Stimulated activated naive CD8-positive, alpha-beta T cell treated with anti-CD3 and anti-CD28 coated beads, Interleukin-15, amount 100 ng/mL, for 72 hours (primary cell): ENCODE results near the gene PSMC4.

Experiments used
- ATAC-seq: fragments of 150-1000 bp; cut with Tn5 transposase; 2 replicates; pipeline ENCODE4 v1.10.0; 2021; ENCODE audit warnings: mild to moderate bottlenecking, moderate library complexity
- DNase-seq, 2 donors: peaks; one replicate each; pipeline ENCODE4 v3.0.0; 2021 to 2022
- H3K27ac Mint-ChIP-seq, 2 donors: one replicate each; pipeline ENCODE4 v1.8.0; 2022; ENCODE audit warnings: mild to moderate bottlenecking in 2 of 2, mixed read lengths in 2 of 2, moderate library complexity in 2 of 2
- H3K27me3 Mint-ChIP-seq: one replicate; pipeline ENCODE4 v1.8.0; 2022; ENCODE audit warnings: mixed read lengths
- H3K4me1 Mint-ChIP-seq: one replicate; pipeline ENCODE4 v1.8.0; 2022; ENCODE audit warnings: mild to moderate bottlenecking, mixed read lengths
- H3K4me3 Mint-ChIP-seq, 2 donors: one replicate each; pipeline ENCODE4 v1.8.0; 2022; ENCODE audit warnings: mild to moderate bottlenecking in 2 of 2, mixed read lengths in 2 of 2, moderate library complexity in 1 of 2
- H3K9me3 Mint-ChIP-seq, 2 donors: one replicate each; pipeline ENCODE4 v1.8.0; 2022; ENCODE audit warnings: mixed read lengths in 2 of 2

Gene PSMC4

GRCh38 chr19:39970675-39971379 lies at the start of gene PSMC4:
Gene PSMC4 (plus strand): TSS chr19:39971165. CDS start chr19:39971203, 38 bp downstream.
- Mint-ChIP-seq H3K4me1 (peaks cover 71% of the 10 kb centered on the region), H3K27ac (peak within 1 kb of the TSS; percentile 98)
- peak; percentile 97 for ATAC-seq

GRCh38 chr19:39923862-39924261 lies 47.1 kb upstream of the PSMC4 start:
- ATAC-seq (no peak), DNase-seq (no peak)
- peaks cover 27% of the 10 kb centered on the region for H3K4me1 Mint-ChIP-seq
- H3K9me3 Mint-ChIP-seq: no peaks in the 10 kb centered on the region
- no peak overlapping the region for H3K4me3 Mint-ChIP-seq
- H3K27me3 Mint-ChIP-seq: no peaks in the 10 kb centered on the region
- no peak overlapping the region for H3K27ac Mint-ChIP-seq

More at GRCh38 chr19:39970675-39971379, at the start of gene PSMC4:
- no peaks in the 10 kb centered on the region for H3K9me3 Mint-ChIP-seq
- no peaks in the 10 kb centered on the region for H3K27me3 Mint-ChIP-seq
- DNase-seq: peak; percentile 99
- H3K4me3 Mint-ChIP-seq: peak within 1 kb of the TSS; percentile 95 to 97

GRCh38 chr19:39924389-39924788 lies 46.6 kb upstream of the PSMC4 start:
- DNase-seq (peak in 1 of 2 donors; percentile 7), ATAC-seq (no peak)
- Mint-ChIP-seq H3K27me3 (no peaks in the 10 kb centered on the region), H3K27ac (no peak overlapping the region), H3K9me3 (peaks cover 0 to under 1% of the 10 kb centered on the region in 2 donors), H3K4me1 (peaks cover 32% of the 10 kb centered on the region), H3K4me3 (no peak overlapping the region)

GRCh38 chr19:39924952-39925351 lies 46.0 kb upstream of the PSMC4 start:
- Mint-ChIP-seq H3K27me3 (no peaks in the 10 kb centered on the region), H3K4me1 (peaks cover 38% of the 10 kb centered on the region), H3K4me3 (no peak overlapping the region), H3K9me3 (peaks cover 5 to 6% of the 10 kb centered on the region in 2 donors), H3K27ac (no peak overlapping the region)
- ATAC-seq: no peak
- DNase-seq: no peak

- DNase-seq: no peak
These were observed 44.7 kb upstream of the PSMC4 start for GRCh38 chr19:39926170-39926760.

GRCh38 chr19:39927076-39927475 lies 43.9 kb upstream of the PSMC4 start:
- H3K27ac Mint-ChIP-seq: peak overlapping the region in 1 of 2 donors; percentile 49
- H3K9me3 Mint-ChIP-seq: peaks cover 5 to 9% of the 10 kb centered on the region in 2 donors
- H3K4me3 Mint-ChIP-seq: no peak overlapping the region
- peaks cover 53% of the 10 kb centered on the region for H3K4me1 Mint-ChIP-seq
- ATAC-seq: no peak
- no peaks in the 10 kb centered on the region for H3K27me3 Mint-ChIP-seq
- no peak for DNase-seq

More at GRCh38 chr19:39926170-39926760, 44.7 kb upstream of the PSMC4 start:
- Mint-ChIP-seq H3K27me3 (no peaks in the 10 kb centered on the region), H3K4me1 (peaks cover 49% of the 10 kb centered on the region), H3K27ac (peak overlapping the region; percentile 58 to 84), H3K4me3 (no peak overlapping the region), H3K9me3 (peaks cover 5 to 9% of the 10 kb centered on the region in 2 donors)
- no peak for ATAC-seq

GRCh38 chr19:39927524-39928356 lies 43.2 kb upstream of the PSMC4 start:
- DNase-seq: peak in 1 of 2 donors; percentile 7
- Mint-ChIP-seq H3K9me3 (peaks cover 5 to 9% of the 10 kb centered on the region in 2 donors), H3K27me3 (no peaks in the 10 kb centered on the region), H3K27ac (peak overlapping the region; percentile 91 to 97), H3K4me1 (peaks cover 53% of the 10 kb centered on the region), H3K4me3 (no peak overlapping the region)
- ATAC-seq: no peak

GRCh38 chr19:39928357-39928725 lies 42.6 kb upstream of the PSMC4 start:
- Mint-ChIP-seq H3K27ac (peak overlapping the region; percentile 91 to 97), H3K4me3 (peak overlapping the region; percentile 13 to 55), H3K4me1 (peaks cover 58% of the 10 kb centered on the region), H3K9me3 (peaks cover 5 to 9% of the 10 kb centered on the region in 2 donors), H3K27me3 (no peaks in the 10 kb centered on the region)
- ATAC-seq (no peak), DNase-seq (no peak)

GRCh38 chr19:39929750-39930149 lies 41.2 kb upstream of the PSMC4 start:
- no peak for DNase-seq
- Mint-ChIP-seq H3K4me3 (no peak overlapping the region), H3K27ac (no peak overlapping the region), H3K4me1 (peaks cover 68% of the 10 kb centered on the region), H3K9me3 (peaks cover 5 to 14% of the 10 kb centered on the region in 2 donors), H3K27me3 (no peaks in the 10 kb centered on the region)
- ATAC-seq: no peak

- peaks cover 9 to 17% of the 10 kb centered on the region in 2 donors for H3K9me3 Mint-ChIP-seq
- H3K27ac Mint-ChIP-seq: peak within 1 kb of the TSS; percentile 85 to 91
- H3K4me1 Mint-ChIP-seq: peaks cover 79% of the 10 kb centered on the region
- H3K4me3 Mint-ChIP-seq: peak within 1 kb of the TSS in 1 of 2 donors; percentile 74
- ATAC-seq (no peak), DNase-seq (peak in 1 of 2 donors; percentile 10)
- H3K27me3 Mint-ChIP-seq: no peaks in the 10 kb centered on the region
These were observed 36.2 kb upstream of the PSMC4 start, which contains the start of gene FCGBP for GRCh38 chr19:39934584-39935363. Gene FCGBP (minus strand): TSS chr19:39934634.

GRCh38 chr19:39935364-39935661 lies 35.7 kb upstream of the PSMC4 start:
- Mint-ChIP-seq H3K9me3 (peaks cover 11 to 18% of the 10 kb centered on the region in 2 donors), H3K27ac (peak overlapping the region; percentile 85 to 91), H3K27me3 (no peaks in the 10 kb centered on the region), H3K4me3 (peak overlapping the region in 1 of 2 donors; percentile 74), H3K4me1 (peaks cover 79% of the 10 kb centered on the region)
- ATAC-seq (no peak), DNase-seq (no peak)

GRCh38 chr19:39936020-39936419 lies 34.9 kb upstream of the PSMC4 start:
- H3K27ac Mint-ChIP-seq: peak overlapping the region; percentile 91 to 94
- peaks cover 15 to 22% of the 10 kb centered on the region in 2 donors for H3K9me3 Mint-ChIP-seq
- no peaks in the 10 kb centered on the region for H3K27me3 Mint-ChIP-seq
- peak overlapping the region; percentile 43 to 74 for H3K4me3 Mint-ChIP-seq
- ATAC-seq: no peak
- DNase-seq: peak in 1 of 2 donors; percentile 9
- peaks cover 81% of the 10 kb centered on the region for H3K4me1 Mint-ChIP-seq

- ATAC-seq (no peak), DNase-seq (no peak)
- Mint-ChIP-seq H3K9me3 (peaks cover 15 to 22% of the 10 kb centered on the region in 2 donors), H3K4me1 (peaks cover 81% of the 10 kb centered on the region), H3K27ac (peak overlapping the region; percentile 81 to 92), H3K27me3 (no peaks in the 10 kb centered on the region), H3K4me3 (peak overlapping the region; percentile 19 to 56)
These were observed 34.3 kb upstream of the PSMC4 start for GRCh38 chr19:39936622-39937021.

- peaks cover 15 to 22% of the 10 kb centered on the region in 2 donors for H3K9me3 Mint-ChIP-seq
- peak overlapping the region; percentile 27 to 56 for H3K4me3 Mint-ChIP-seq
- H3K4me1 Mint-ChIP-seq: peaks cover 87% of the 10 kb centered on the region
- DNase-seq: peak in 1 of 2 donors; percentile 55
- H3K27ac Mint-ChIP-seq: peak overlapping the region; percentile 23 to 92
- ATAC-seq: peak; percentile 79
- H3K27me3 Mint-ChIP-seq: no peaks in the 10 kb centered on the region
These were observed 33.8 kb upstream of the PSMC4 start for GRCh38 chr19:39937094-39937720.
